ENCODE data around the gene PRDM15.

- TF ChIP-seq EZH2 (IDR thresholded peaks at IDR 0.05; ENCODE audit: insufficient read depth, poor library complexity, severe bottlenecking), result no peak
- no peak for TF ChIP-seq EZH2phosphoT487 (IDR thresholded peaks at IDR 0.05; ENCODE audit: insufficient read depth, low read depth)
Measured at GRCh38 chr21:41856572-41856971, 22.6 kb downstream of the PRDM15 start.
